Measurements from ENCODE around the gene RTN4RL2.

DNA sequence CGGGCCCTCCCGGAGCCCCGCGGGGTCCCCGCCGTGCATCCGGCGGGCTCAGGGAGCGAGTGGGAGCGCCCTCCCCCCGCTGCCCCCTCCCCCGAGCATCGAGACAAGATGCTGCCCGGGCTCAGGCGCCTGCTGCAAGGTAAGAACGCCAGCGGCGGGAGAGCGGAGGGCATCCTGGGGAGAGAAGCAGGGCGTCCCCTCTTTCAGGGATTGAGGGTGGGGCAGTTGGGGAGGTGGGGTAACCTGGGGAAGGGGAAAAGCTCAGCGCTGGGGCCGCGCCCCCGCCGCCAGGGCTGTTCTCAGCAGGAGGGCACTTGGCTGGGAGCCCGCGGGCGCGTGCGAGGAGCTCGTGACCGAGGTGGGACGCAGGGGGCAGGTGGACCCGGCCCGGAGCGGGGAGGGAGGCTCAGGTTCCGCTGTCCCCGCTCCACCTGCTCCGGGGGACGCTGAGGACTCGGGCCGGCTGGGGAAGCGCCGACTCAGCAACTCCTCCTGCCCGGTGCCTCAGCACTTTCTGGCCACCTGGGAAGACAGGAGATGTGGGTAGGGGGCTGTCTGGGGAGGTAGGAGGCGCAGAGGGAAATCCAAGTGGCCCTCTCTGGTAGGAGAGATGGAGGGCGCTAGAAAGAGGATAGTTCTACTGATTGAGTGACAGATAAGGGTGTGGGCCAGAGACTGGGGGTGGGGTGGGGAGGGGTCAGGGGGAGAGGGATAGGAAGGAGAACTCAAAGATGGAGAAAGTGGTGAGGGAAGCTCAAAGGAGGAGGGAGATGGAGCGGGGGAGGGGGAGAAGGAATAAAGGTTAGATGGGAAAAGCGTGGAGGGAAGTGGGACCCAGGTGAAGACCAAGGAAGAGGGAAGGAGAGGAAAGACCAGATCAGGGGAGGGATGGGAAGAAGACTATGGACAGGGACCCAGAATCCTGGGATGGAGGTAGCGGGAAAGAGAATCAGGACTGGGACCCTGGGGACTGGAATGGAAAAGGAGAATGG lies 726 bp downstream of the RTN4RL2 start:
- TF ChIP-seq CTCF (IDR thresholded peaks at IDR 0.05) = no peak
- TF ChIP-seq POLR2A (IDR thresholded peaks at IDR 0.05) = no peak
